Osteocyte (in vitro differentiated cells): ENCODE measurements around the gene OR4D2. TPM values are rescaled to one million over a fixed set of nuclear protein-coding genes. Genes with fewer than 3 reads are reported as not detected.

Experiments
- DNase-seq: peaks from one replicate; pipeline ENCODE4 v3.0.0; 2021; ENCODE audit warnings: mixed read lengths; ENCODE audit not compliant: unreplicated experiment; ENCODE audit errors: extremely low spot score
- H3K27ac Mint-ChIP-seq: one replicate; pipeline ENCODE4 v1.8.0; 2021; ENCODE audit warnings: mild to moderate bottlenecking, mixed read lengths; ENCODE audit not compliant: unreplicated experiment
- H3K27me3 Mint-ChIP-seq: one replicate; pipeline ENCODE4 v1.8.0; 2021; ENCODE audit warnings: mixed read lengths; ENCODE audit not compliant: unreplicated experiment
- H3K36me3 Mint-ChIP-seq: one replicate; pipeline ENCODE4 v1.8.0; 2021; ENCODE audit warnings: mixed read lengths; ENCODE audit not compliant: unreplicated experiment
- H3K4me1 Mint-ChIP-seq: one replicate; pipeline ENCODE4 v1.8.0; 2021; ENCODE audit warnings: mixed read lengths; ENCODE audit not compliant: unreplicated experiment
- H3K4me3 Mint-ChIP-seq: one replicate; pipeline ENCODE4 v1.8.0; 2021; ENCODE audit warnings: mild to moderate bottlenecking, moderate library complexity, mixed read lengths; ENCODE audit not compliant: unreplicated experiment
- H3K9me3 Mint-ChIP-seq: one replicate; pipeline ENCODE4 v1.8.0; 2021; ENCODE audit warnings: mixed read lengths; ENCODE audit not compliant: unreplicated experiment
- total RNA-seq: library from RNA; stranded (reverse); gene quantifications from 2 replicates; pipeline ENCODE4 v1.2.1, GENCODE V29; 2021
- TF ChIP-seq, protein P1 (sequence below): fragments of 200-600 bp; sonication (generic); IDR thresholded peaks from 2 replicates; pipeline ENCODE4 v1.5.0; 2021; ENCODE audit warnings: antibody characterized with exemption, mild to moderate bottlenecking, moderate library complexity

OR4D2 gene
- total RNA-seq, 1 donor from 2014 or later = not detected

GRCh38 chr17:58184308-58184985, 17.7 kb downstream of the OR4D2 start:
- no peak for DNase-seq
- H3K27ac Mint-ChIP-seq = no peak overlapping the region
- TF ChIP-seq, protein P1, sequence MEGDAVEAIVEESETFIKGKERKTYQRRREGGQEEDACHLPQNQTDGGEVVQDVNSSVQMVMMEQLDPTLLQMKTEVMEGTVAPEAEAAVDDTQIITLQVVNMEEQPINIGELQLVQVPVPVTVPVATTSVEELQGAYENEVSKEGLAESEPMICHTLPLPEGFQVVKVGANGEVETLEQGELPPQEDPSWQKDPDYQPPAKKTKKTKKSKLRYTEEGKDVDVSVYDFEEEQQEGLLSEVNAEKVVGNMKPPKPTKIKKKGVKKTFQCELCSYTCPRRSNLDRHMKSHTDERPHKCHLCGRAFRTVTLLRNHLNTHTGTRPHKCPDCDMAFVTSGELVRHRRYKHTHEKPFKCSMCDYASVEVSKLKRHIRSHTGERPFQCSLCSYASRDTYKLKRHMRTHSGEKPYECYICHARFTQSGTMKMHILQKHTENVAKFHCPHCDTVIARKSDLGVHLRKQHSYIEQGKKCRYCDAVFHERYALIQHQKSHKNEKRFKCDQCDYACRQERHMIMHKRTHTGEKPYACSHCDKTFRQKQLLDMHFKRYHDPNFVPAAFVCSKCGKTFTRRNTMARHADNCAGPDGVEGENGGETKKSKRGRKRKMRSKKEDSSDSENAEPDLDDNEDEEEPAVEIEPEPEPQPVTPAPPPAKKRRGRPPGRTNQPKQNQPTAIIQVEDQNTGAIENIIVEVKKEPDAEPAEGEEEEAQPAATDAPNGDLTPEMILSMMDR = no peak
- H3K4me3 Mint-ChIP-seq = no peak overlapping the region
- peaks cover 8% of the 10 kb centered on the region for H3K27me3 Mint-ChIP-seq
- H3K36me3 Mint-ChIP-seq = no peaks in the 10 kb centered on the region
- H3K9me3 Mint-ChIP-seq = no peaks in the 10 kb centered on the region
- no peaks in the 10 kb centered on the region for H3K4me1 Mint-ChIP-seq

DNA sequence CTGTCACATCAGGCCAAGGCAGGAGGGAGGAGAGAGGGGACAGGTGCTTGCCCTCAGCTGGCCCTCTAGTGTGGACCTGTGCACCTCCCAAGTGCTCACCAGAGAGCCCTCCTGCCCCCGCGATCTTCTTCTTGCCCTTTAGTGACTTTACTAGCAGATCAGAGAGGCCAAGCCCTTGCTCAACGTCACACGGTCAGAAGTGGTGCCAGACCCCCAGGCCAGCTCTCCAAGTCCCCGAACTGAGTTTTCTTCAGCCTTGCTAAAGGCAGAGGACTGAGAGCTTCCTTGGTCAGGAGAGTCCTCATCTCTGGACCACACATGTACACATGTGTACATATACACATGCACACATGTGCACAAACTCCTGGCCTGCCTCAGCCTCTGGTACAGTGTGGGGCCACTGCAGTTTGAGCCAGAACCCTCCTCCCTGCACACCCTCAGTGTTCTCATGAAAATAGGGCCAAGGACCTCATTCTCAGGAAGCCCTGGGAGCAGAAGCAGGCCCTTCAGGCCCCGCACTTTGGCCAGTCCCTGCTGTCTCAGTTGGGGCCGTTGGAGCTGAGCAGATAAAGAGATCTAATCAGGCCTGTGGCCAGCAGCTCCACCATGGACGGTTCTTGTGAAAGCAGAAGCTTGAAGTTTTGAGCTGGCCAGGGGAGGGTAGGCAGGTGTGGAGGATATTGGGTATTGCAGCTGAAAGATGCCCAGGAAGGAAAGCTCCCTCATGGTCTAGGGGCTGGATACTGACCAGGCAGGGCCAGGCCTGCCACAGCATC, 18.4 kb downstream of the OR4D2 start:
- Mint-ChIP-seq H3K36me3 (no peaks in the 10 kb centered on the region), H3K9me3 (no peaks in the 10 kb centered on the region), H3K27ac (no peak overlapping the region), H3K4me3 (no peak overlapping the region), H3K4me1 (no peaks in the 10 kb centered on the region), H3K27me3 (peaks cover 8% of the 10 kb centered on the region)
- DNase-seq = peak; percentile 77
- TF ChIP-seq, protein P1 = no peak

DNA sequence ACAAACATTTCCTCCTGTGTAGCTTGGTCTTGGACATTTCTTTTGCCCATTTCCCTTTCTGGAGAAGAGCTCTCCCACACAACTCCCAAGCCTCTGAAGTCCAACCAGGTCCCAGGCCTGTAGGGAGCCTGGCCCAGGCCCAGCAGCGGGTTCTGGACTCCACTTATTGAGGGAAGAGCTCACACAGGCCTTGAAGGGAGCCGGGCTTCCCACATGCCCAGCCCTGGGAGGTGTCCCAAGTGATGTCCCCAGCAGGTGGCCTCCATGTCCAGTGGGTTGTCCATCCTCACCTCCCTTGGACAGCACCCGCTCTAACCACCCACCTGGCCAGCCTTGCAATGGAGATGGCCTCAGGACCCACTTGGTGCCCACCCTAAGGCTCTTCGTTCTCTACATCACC, 19.8 kb downstream of the OR4D2 start:
- Mint-ChIP-seq H3K36me3 (no peaks in the 10 kb centered on the region), H3K4me1 (no peaks in the 10 kb centered on the region), H3K9me3 (no peaks in the 10 kb centered on the region), H3K4me3 (no peak overlapping the region), H3K27me3 (peaks cover 8% of the 10 kb centered on the region), H3K27ac (no peak overlapping the region)
- no peak for DNase-seq
- TF ChIP-seq, protein P1 = no peak

DNA sequence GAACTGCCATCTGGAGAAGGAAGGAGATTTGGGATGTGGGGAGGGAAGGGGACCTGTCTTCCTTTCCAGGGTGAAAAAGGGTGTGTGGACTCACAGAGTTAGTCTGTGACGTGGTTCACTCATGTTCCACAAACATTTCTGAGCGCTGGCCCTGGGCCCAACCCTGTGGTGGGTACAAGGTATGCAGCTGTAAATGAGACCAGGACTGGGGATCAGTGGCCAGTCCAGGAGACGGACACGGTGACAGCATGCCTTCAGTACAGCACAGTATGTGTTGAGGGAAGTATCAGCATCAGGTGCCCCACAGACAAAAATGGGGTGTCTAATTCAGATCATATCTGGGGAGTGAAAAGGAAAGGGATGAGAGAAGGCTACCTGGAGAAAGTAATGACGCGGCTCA, 20.3 kb downstream of the OR4D2 start:
- Mint-ChIP-seq H3K27ac (no peak overlapping the region), H3K4me3 (no peak overlapping the region), H3K4me1 (no peaks in the 10 kb centered on the region), H3K9me3 (no peaks in the 10 kb centered on the region), H3K36me3 (no peaks in the 10 kb centered on the region), H3K27me3 (peaks cover 8% of the 10 kb centered on the region)
- no peak for DNase-seq
- TF ChIP-seq, protein P1 = no peak

GRCh38 chr17:58187675-58188074, 20.9 kb downstream of the OR4D2 start:
- no peaks in the 10 kb centered on the region for H3K36me3 Mint-ChIP-seq
- TF ChIP-seq, protein P1 = no peak
- no peaks in the 10 kb centered on the region for H3K9me3 Mint-ChIP-seq
- no peaks in the 10 kb centered on the region for H3K4me1 Mint-ChIP-seq
- no peak for DNase-seq
- H3K4me3 Mint-ChIP-seq = no peak overlapping the region
- no peak overlapping the region for H3K27ac Mint-ChIP-seq
- H3K27me3 Mint-ChIP-seq = peaks cover 8% of the 10 kb centered on the region
